Cerebellar cortex (tissue), 1 donor: ENCODE results near the gene FSTL5.

Source experiments
- DNase-seq: peaks from one replicate; pipeline ENCODE4 v3.0.0-alpha.2; 2015; ENCODE audit warnings: low spot score

Gene FSTL5

DNA sequence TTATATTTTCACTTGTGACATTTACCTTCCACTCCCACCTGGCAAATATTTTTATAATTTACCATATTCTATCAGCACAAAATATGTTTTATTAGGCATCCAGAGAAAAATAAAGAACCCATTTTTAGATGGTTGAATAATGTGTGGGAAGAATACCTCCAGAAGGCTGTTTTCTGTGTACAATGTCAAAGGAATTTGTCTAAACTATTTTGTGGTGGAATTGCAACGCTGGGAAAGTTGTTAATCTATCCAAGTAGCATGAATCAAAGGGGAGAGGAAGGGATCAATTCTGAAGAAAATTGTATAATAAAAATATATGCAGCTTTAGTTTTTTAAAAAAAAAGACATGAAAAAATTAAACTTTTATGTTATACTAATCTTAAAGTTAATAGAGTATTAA, 706.5 kb downstream of the FSTL5 start:
- DNase-seq, result no peak

DNA sequence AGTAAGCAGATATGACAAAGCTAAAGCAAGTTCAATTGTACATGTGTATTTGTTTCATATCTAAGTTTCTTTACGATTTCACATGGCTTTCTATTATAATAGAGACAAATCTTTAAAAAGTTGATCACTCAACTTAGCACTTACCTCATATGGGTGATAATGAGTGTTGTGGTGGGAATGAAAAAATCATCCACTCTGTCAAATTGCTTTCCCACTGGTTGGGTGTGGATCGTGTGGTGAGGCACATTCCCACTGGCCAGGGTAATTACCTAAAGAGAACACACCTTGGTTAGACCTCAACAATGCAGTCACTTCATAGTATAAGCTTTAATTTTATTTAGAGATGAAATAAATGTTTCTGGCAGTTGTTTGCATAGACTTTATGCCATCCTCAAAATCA, 708.9 kb downstream of the FSTL5 start:
- DNase-seq, result no peak

DNA sequence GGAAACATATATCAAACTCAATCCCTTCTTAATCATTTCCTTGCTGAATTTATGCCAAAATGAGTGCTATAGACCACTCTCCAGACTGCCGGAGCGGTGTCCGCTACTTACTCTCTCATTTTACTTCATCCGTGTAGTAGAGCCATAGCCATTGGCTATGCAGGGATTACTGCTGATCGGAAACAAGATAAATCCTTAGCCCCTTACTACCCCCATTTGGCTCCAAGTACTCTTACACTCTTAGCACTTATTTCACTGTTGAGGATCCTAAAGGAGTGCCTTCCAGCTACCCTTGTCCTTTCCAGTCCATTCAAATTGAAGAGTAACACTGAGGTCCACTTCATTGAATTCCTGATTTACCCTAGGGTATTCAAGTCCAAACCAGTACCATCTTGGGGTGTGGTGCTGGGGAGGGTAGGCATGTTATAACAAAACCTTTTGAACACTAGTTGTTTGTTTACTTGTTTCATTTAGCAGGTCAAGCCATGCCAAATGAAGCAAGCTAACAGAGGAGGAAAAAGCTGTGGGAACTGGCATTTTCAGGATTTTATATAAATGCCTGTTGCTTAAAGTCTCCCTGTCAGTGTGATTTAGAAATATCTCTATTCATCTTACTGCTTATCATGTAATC, 715.1 kb downstream of the FSTL5 start:
- DNase-seq, result no peak

DNA sequence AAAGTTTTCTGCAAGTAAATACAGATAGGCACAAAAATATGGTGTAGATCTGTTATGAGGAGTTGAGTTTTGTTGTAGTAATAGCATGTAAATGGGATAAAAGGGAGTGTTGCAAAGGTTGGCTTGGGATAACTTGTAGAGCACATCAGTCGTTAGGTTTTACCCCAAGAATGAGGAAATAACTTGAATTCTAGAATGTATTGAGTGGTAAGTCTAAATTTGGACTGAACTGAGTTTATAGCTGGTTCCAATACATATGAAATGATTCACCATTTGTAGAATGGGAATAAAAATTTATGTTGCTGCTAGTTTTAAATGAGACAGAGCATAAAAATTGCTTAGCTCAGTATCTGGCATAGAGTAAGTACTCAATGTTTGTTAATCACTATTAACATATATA, 719.2 kb downstream of the FSTL5 start:
- no peak for DNase-seq

DNA sequence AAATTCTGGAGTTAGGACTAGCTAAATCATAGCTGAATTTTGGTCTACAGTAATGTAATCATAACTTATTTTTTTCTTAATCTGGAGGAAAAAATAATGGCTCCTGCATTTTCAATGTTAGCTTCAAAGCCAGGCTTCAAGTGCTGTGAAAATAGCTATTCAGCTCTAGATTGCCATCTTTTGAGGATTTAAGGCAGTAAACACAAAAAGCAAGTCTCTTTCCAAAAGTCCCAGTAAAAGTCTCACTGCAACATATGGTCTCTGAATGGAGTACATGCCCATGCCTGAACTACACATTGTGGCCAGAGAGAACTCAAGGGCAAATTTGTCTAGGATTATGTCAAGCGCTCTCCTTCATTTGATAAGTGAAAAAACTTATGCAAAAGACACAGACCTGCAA, 720.9 kb downstream of the FSTL5 start:
- DNase-seq, result peak; percentile 42

DNA sequence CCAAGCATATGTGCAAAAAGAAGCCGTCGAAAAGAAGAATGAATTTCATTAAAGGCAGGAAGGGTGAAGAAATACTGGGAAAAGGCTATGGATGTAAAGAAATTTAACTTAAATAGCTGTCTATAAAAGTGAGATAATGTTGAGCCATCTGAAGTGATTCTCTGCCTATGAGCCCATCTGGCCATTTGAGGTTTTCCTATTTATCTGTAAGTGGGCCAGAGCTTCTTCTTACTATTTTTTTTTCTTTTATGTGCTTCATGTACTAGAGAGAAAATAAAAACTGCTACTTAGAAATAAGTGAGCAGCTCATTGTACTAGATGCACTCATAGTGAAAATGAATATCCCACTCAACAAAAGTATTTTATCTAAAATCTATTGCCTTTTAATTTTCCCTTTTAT, 725.7 kb downstream of the FSTL5 start:
- peak; percentile 55 for DNase-seq

DNA sequence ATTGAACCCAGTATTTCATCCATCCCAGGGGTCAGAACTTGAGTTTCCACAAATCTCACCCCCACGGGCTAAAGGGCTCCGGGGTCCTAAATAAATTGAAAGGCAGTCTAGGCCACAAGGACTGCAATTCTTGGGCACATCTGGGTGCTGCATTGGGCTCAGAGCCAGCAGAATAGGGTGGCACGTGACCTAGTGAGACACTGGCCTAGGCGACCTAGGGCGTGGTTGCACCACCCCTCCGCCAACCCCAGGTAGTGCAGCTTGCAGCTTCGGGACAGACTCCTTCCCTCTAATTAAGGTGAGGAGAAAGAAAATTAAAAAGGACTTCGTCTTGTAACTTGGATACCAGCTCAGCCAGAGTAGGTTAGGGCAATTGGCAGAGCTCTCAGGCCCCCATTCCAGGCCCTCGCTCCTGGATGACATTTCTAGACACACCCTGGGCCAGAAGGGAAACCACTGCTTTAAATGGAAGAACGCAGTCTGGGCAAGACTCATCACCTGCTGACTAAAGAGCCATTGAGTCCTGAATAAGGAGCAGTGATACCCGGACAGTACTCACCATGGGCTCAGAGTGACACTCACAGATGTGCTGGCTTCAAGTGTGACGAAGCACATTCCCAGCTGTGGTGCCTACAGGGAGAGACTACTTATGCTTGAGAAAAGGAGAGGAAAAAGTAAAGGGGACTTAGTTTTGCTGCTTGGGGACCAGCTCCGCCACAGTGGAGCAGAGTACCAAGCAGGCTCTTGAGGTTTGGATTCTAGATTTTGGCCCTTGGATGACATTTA, 735.4 kb downstream of the FSTL5 start:
- no peak for DNase-seq

DNA sequence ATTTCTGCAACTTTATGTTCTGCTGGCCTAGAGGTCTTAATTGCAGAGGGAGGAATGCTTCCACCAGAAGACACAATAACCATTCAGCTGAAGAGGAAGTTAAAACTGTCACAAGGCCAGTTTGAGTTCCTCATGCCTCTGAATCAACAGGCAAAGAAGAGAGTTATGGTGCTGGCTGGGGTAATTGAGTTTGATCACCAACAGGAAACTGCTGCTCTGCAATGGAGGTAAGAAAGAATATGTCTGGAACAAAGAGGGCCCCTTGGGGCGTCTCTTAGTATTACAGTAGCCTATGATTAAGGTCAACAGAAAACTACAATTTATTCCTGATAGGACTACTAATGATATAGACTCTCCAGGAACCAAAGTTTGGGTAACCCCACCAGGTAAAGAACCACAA, 744.0 kb downstream of the FSTL5 start:
- no peak for DNase-seq

DNA sequence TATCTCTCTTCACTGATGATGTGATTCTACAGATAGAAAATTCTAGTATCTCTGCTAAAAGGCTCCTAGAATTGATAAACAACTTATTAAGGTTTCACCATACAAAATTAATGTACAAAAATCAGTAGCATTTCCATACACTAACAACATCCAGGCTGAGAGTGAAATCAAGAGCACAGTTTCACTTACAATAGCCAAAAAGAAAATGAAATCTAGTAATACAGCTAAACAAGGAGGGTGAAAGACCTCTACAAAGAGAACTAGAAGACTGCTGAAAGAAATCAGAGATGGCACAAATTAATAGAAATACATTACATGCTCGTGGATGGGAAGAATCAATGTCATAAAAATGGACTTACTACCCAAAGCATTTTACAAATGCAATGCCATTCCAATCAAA, 751.9 kb downstream of the FSTL5 start:
- no peak for DNase-seq

DNA sequence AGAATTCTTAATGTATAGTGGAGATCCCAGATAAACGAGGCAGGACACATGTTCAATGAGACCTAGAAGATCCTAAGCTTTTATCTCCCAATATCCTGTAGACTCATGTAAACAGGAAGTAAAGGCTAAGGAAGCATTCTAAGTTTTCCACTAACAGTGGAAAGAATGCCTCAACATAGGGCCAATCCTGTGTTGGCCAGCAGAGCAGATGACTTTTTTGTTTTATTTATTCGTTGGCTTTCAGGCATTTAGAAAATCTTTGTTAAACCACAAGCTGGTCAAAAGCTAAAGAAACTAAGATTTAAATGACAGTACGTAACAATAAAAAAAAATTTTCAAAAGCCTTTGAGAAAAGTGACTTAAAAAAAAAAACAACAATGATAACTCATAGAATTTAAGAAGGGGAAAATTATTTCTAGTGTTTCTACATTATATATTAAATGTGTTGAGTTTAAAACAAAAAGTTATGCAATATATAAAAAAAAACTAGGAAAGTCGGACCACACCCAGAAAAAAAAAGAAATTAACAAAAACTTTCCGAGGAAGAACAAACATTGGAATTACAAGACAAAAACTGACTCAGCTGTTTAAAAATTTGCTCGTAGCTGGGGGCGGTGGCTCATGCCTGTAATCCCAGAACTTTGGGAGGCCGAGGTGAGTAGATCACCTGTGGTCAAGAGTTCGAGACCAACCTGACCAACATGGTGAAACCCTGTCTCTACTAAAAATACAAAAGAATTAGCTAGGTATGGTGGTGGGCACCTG, 759.3 kb downstream of the FSTL5 start:
- DNase-seq, result no peak

GRCh38 chr4:161403781-161404180, 760.0 kb downstream of the FSTL5 start:
- no peak for DNase-seq

DNA sequence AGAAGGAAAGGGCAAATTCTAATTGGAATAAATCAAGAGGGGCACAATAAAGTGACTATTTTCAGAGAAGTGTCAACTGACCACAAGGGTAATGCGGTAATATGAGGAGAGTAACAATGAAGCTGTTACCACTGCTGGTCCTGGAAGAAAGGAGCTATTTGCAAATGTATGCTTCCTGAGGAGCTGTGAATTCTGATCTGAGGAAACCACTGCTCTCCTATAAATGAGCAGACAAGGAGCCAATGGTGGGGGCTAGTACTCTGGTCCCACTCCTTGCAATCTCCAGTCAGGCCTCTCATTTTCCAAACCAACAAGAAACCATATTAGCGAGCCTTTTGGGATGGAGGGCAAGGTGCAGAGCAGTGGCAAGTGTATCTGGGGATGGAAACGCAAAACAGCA, 770.2 kb downstream of the FSTL5 start:
- no peak for DNase-seq

GRCh38 chr4:161382655-161383054, 781.1 kb downstream of the FSTL5 start:
- no peak for DNase-seq

- no peak for DNase-seq
These were observed 787.5 kb downstream of the FSTL5 start for GRCh38 chr4:161376275-161376674.

GRCh38 chr4:161364681-161365080, 799.1 kb downstream of the FSTL5 start:
- DNase-seq, result no peak

- no peak for DNase-seq
These were observed 802.8 kb downstream of the FSTL5 start for GRCh38 chr4:161360982-161361381.

DNA sequence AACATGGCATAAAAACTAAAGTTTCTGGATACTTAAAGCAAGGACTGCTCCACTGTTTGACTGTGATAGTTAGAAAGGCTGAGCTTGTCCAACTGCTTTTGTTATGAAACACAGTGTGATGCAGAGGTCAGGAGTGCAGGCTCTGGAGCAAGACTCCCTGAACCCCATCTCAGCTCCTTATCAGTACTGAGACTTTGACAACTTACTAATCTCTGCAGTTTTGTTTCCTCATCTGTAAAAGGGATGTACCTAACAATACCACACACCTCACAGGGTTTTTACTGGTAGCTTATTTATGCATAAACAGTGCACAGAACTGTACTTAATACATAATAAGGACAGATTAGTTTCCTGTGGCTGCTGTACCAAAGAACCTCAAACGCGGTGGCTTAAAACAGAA, 804.3 kb downstream of the FSTL5 start:
- no peak for DNase-seq

GRCh38 chr4:161356351-161356750, 807.4 kb downstream of the FSTL5 start:
- DNase-seq, result no peak

DNA sequence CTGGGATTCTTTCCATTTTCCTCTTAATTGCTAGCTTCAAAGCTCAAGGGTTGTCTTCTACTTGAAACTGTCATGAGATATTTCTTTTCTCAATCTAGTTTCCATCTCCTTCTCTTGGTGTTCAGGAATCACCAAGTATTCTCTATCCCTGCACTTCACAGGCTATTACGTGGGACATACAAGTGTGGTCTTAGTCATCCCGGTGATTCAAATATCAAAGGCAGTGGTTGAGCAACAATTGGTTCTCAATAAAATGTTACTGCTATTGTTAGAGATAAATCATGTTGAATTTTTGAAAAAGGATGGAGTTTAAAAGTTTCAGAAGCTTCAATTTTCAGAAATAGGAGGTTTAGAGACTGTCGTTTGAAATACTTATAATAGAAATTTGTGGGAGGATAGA, 812.9 kb downstream of the FSTL5 start:
- no peak for DNase-seq

GRCh38 chr4:161345741-161346140, 818.1 kb downstream of the FSTL5 start:
- DNase-seq, result no peak

- DNase-seq, result no peak
These were observed 820.2 kb downstream of the FSTL5 start for GRCh38 chr4:161343569-161343950.

DNA sequence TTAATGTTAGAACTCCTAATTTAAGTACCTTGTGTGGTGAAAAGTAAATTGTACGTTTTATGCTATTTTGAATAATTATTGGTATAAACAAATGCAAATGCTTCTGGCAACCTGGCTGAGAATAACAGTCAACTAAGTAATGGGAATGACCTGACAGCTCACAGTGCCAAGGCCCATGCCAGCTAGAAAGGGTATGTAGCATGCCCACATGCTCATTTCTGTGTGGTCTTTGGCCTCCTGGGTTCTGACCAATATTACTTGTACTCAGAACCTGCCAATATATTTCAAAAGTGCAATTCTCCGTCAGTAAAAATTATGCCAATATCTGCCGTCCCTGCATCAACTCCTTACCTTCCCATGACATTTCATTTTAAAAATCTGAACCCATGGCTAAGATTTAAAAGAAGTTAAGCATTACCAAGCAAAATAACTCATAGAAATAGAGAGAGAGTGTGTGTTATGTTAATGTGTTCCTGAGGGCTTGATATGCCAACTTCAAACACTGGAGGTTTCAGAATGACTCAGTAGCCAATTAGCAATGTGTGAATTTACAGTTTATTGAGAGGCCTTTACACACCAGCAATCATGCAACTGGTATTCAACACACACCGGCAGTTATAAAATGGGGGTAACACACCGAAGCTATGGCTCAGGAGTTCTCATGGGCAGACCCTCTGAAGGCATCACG, 820.8 kb downstream of the FSTL5 start:
- no peak for DNase-seq

DNA sequence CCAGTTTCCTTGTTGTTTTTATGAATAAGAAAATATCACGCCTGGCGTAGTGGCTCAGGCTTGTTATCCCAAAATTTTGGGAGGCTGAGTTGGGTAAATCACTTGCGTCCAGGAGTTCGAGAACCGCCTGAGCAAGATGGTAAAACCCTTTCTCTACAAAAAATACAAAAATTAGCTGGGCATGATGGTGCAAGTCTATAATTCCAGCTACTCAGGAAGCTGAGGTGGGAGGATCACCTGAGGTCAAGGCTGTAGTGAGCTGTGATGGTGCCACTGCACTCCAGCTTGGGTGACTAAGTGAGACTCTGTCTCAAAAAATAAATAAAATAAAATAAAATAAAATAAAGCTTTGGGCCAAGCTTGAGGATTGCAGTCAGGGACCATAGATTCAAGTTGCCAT, 827.2 kb downstream of the FSTL5 start:
- DNase-seq, result no peak
